CD14-positive monocyte (primary cell): ENCODE results near the gene CFTR. TPM values are rescaled to one million over a fixed set of nuclear protein-coding genes. Genes with fewer than 3 reads are reported as not detected.

Source experiments
- DNase-seq, 3 donors: peaks; one replicate each; pipeline ENCODE4 v3.0.0-alpha.2; 2011 to 2022
- H2AFZ ChIP-seq: 2 replicates; pipeline ENCODE4 v1.6.0; 2012; ENCODE audit warnings: mild to moderate bottlenecking, low read depth, low read length, inconsistent platforms; ENCODE audit not compliant: insufficient read depth, poor library complexity, severe bottlenecking
- H3K27ac ChIP-seq, 2 donors: 1 replicate in 1 of 2; 2 replicates in 1 of 2; pipeline ENCODE4 v1.5.1; 2012 to 2013; ENCODE audit warnings: low read length in 2 of 2, control low read depth in 1 of 2, inconsistent platforms in 1 of 2, low read depth in 1 of 2, mild to moderate bottlenecking in 1 of 2
- H3K27me3 ChIP-seq, 2 donors: one replicate each; pipeline versions ENCODE4 v1.6.0 to v1.6.1; 2011 to 2013; ENCODE audit warnings: low read length in 2 of 2; ENCODE audit not compliant: control insufficient read depth in 2 of 2, insufficient read depth in 2 of 2
- H3K36me3 ChIP-seq, 2 donors: replicated peaks in 1 of 2; 1 replicate in 1 of 2; 2 replicates in 1 of 2; pipeline versions ENCODE4 v1.5.1 to v1.6.1; 2012 to 2013; ENCODE audit warnings: low read length in 2 of 2, control low read depth in 1 of 2, inconsistent platforms in 1 of 2, mild to moderate bottlenecking in 1 of 2; ENCODE audit not compliant: insufficient read depth in 2 of 2, control insufficient read depth in 1 of 2
- H3K4me1 ChIP-seq, 2 donors: 1 replicate in 1 of 2; 2 replicates in 1 of 2; pipeline versions ENCODE4 v1.5.1 to v1.6.1; 2012 to 2013; ENCODE audit warnings: low read length in 2 of 2, control low read depth in 1 of 2, inconsistent platforms in 1 of 2, mild to moderate bottlenecking in 1 of 2, moderate library complexity in 1 of 2; ENCODE audit not compliant: insufficient read depth in 2 of 2, control insufficient read depth in 1 of 2
- H3K4me2 ChIP-seq: replicated peaks from 2 replicates; pipeline ENCODE3; 2012; ENCODE audit warnings: low read length, moderate library complexity, mild to moderate bottlenecking; ENCODE audit not compliant: poor library complexity, severe bottlenecking; ENCODE audit errors: extremely low read depth
- H3K4me3 ChIP-seq, 3 experiments: fragments of 200-600 bp in 1 of 3; sonication (generic) in 1 of 3; replicated peaks in 1 of 3; 1 replicate in 2 of 3; 2 replicates in 1 of 3; pipeline ENCODE4 v1.5.1; 2011 to 2013; ENCODE audit warnings: low read length in 3 of 3, mild to moderate bottlenecking in 3 of 3, control low read depth in 2 of 3, low read depth in 2 of 3, inconsistent platforms in 1 of 3, moderate library complexity in 1 of 3
- H3K79me2 ChIP-seq: 2 replicates; pipeline ENCODE4 v1.6.0; 2012; ENCODE audit warnings: mild to moderate bottlenecking, control low read depth, inconsistent platforms, low read length, moderate library complexity; ENCODE audit not compliant: insufficient read depth
- H3K9ac ChIP-seq: 2 replicates; pipeline ENCODE4 v1.6.0; 2017; ENCODE audit warnings: low read length, mild to moderate bottlenecking; ENCODE audit not compliant: insufficient read depth, poor library complexity, severe bottlenecking
- H3K9me3 ChIP-seq, 2 donors: replicated peaks in 1 of 2; 1 replicate in 1 of 2; 2 replicates in 1 of 2; pipeline versions ENCODE4 v1.5.1 to v1.6.1; 2012 to 2013; ENCODE audit warnings: low read length in 2 of 2, control low read depth in 1 of 2; ENCODE audit not compliant: control insufficient read depth in 1 of 2, insufficient read depth in 1 of 2
- H4K20me1 ChIP-seq: 2 replicates; pipeline ENCODE4 v1.6.0; 2012; ENCODE audit warnings: mild to moderate bottlenecking, low read length, control low read depth, moderate library complexity; ENCODE audit not compliant: insufficient read depth
- H3K27ac Mint-ChIP-seq, 7 donors: one replicate each; pipeline ENCODE4 v1.8.0; 2020; ENCODE audit warnings: mild to moderate bottlenecking in 7 of 7, mixed read lengths in 7 of 7, moderate library complexity in 6 of 7, inconsistent platforms in 2 of 7
- H3K27me3 Mint-ChIP-seq, 3 donors: one replicate each; pipeline ENCODE4 v1.8.0; 2021 to 2022; ENCODE audit warnings: low read depth in 3 of 3, mild to moderate bottlenecking in 3 of 3, mixed read lengths in 3 of 3, moderate library complexity in 3 of 3, inconsistent platforms in 1 of 3
- H3K36me3 Mint-ChIP-seq, 2 donors: one replicate each; pipeline ENCODE4 v1.8.0; 2020; ENCODE audit warnings: mixed read lengths in 2 of 2, inconsistent platforms in 1 of 2, mild to moderate bottlenecking in 1 of 2
- H3K4me1 Mint-ChIP-seq: one replicate; pipeline ENCODE4 v1.8.0; 2020; ENCODE audit warnings: mild to moderate bottlenecking, mixed read lengths
- H3K4me3 Mint-ChIP-seq, 2 donors: one replicate each; pipeline ENCODE4 v1.8.0; 2020; ENCODE audit warnings: mild to moderate bottlenecking in 2 of 2, mixed read lengths in 2 of 2, moderate library complexity in 1 of 2
- H3K9me3 Mint-ChIP-seq, 7 donors: one replicate each; pipeline ENCODE4 v1.8.0; 2020 to 2022; ENCODE audit warnings: mixed read lengths in 7 of 7, mild to moderate bottlenecking in 6 of 7, moderate library complexity in 6 of 7, inconsistent platforms in 2 of 7
- WGBS: methylation state at CpG from one replicate; pipeline ENCODE4 v1.1.5; 2013; ENCODE audit warnings: missing lambda C conversion rate; ENCODE audit not compliant: insufficient coverage; 5-methylcytosine and 5-hydroxymethylcytosine counted together
- intact Hi-C, 2 donors: fragments of 100-400 bp; cut with micrococcal nuclease; formaldehyde crosslinking; loops; one replicate each; pipeline versions ENCODE4 v1.15.0 to v1.15.1; 2023
- polyA plus RNA-seq, 3 donors: library from polyadenylated mRNA; depleted of rRNA in 1 of 3; unstranded in 2 of 3; stranded (reverse) in 1 of 3; fragments of 300-500 nt in 2 of 3; fragments of >200 nt in 1 of 3; fragmentation: Illumina TruSeq in 2 of 3; gene quantifications; 1 replicate in 2 of 3; 2 replicates in 1 of 3; pipeline ENCODE4 v1.2.3, GENCODE V29; 2012 to 2021
- TF ChIP-seq, protein P1 (sequence below): fragments of 200-600 bp; IDR thresholded peaks from one replicate; pipeline ENCODE4 v1.8.0; 2022; ENCODE audit warnings: antibody characterized with exemption, mild to moderate bottlenecking

The CFTR gene
- polyA plus RNA-seq, 3 donors = not detected

DNA sequence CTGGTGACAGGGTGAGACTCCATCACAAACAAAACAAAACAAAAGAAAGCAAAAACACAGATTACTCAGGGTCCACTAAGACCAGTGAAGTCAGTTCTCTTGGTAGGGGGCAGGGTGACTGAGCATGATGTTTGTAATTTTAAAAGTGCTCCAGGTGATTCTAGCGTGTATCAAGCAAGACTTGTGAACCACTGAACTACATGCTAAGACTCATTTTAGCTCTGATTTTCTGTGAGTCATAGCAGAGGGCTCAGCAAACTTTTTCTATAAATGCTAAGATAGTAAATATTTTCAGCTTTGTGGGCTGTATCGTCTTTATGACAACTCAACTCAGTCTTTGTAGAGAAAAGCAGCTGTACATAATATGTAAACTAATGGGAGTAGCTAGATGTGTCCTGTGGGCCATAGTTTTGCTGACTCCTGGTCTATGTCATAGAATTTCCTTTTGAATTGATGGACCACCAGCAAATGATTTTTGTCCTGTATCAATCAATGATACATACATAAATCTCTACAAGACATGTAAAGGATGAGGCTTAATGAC is 141.3 kb downstream of the CFTR start:
- Mint-ChIP-seq H3K36me3 (no peaks in the 10 kb centered on the region), H3K4me1 (no peaks in the 10 kb centered on the region), H3K27ac (no peak overlapping the region), H3K4me3 (no peak overlapping the region), H3K9me3 (peaks cover 0 to 9% (median 0%) of the 10 kb centered on the region in 7 donors), H3K27me3 (no peaks in the 10 kb centered on the region)
- no peak overlapping the region for H3K4me2 ChIP-seq
- H4K20me1 ChIP-seq = no peaks in the 10 kb centered on the region
- H3K27ac ChIP-seq = no peak overlapping the region
- H3K36me3 ChIP-seq = no peaks in the 10 kb centered on the region
- intact Hi-C loops = no loop called here
- no peaks in the 10 kb centered on the region for H3K9me3 ChIP-seq
- H3K4me3 ChIP-seq = no peak overlapping the region
- H2AFZ ChIP-seq = no peak overlapping the region
- 100% methylated on average over 1 of the region's 2 CpGs for WGBS
- DNase-seq = no peak
- H3K27me3 ChIP-seq = no peaks in the 10 kb centered on the region
- no peaks in the 10 kb centered on the region for H3K79me2 ChIP-seq
- H3K9ac ChIP-seq = no peak overlapping the region
- TF ChIP-seq, protein P1, sequence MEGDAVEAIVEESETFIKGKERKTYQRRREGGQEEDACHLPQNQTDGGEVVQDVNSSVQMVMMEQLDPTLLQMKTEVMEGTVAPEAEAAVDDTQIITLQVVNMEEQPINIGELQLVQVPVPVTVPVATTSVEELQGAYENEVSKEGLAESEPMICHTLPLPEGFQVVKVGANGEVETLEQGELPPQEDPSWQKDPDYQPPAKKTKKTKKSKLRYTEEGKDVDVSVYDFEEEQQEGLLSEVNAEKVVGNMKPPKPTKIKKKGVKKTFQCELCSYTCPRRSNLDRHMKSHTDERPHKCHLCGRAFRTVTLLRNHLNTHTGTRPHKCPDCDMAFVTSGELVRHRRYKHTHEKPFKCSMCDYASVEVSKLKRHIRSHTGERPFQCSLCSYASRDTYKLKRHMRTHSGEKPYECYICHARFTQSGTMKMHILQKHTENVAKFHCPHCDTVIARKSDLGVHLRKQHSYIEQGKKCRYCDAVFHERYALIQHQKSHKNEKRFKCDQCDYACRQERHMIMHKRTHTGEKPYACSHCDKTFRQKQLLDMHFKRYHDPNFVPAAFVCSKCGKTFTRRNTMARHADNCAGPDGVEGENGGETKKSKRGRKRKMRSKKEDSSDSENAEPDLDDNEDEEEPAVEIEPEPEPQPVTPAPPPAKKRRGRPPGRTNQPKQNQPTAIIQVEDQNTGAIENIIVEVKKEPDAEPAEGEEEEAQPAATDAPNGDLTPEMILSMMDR = no peak
- H3K4me1 ChIP-seq = no peaks in the 10 kb centered on the region

DNA sequence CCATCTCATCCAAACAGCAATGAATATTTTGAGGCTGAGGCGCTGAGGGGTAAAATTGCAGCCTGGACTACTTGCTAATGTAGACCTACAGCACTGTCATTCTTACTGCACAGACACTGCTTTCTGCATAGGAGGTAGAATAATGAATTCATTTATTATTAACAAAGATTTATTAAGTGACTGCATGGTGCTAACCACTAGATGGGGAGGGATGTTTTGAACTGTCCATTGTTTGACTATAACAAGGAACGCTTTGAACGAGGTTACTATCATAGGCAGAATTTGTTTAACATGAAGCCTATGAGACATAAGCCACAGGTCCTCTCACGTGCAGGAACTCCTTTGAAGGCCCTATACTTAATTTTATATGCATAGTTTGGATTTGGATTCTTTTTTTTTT is 143.8 kb downstream of the CFTR start:
- Mint-ChIP-seq H3K27ac (no peak overlapping the region), H3K9me3 (peaks cover 0 to 7% (median 0%) of the 10 kb centered on the region in 7 donors), H3K27me3 (no peaks in the 10 kb centered on the region), H3K4me3 (no peak overlapping the region), H3K36me3 (no peaks in the 10 kb centered on the region), H3K4me1 (no peaks in the 10 kb centered on the region)
- H3K4me2 ChIP-seq = no peak overlapping the region
- H3K9ac ChIP-seq = no peak overlapping the region
- H3K9me3 ChIP-seq = no peaks in the 10 kb centered on the region
- DNase-seq = no peak
- H3K4me3 ChIP-seq = no peak overlapping the region
- H2AFZ ChIP-seq = no peak overlapping the region
- TF ChIP-seq, protein P1 = no peak
- no peak overlapping the region for H3K27ac ChIP-seq
- H3K27me3 ChIP-seq = no peaks in the 10 kb centered on the region
- H3K36me3 ChIP-seq = no peaks in the 10 kb centered on the region
- intact Hi-C loops = no loop called here
- no peaks in the 10 kb centered on the region for H3K79me2 ChIP-seq
- no peaks in the 10 kb centered on the region for H3K4me1 ChIP-seq
- WGBS = no CpG with 5 or more reads among the region's 4 CpGs
- H4K20me1 ChIP-seq = no peaks in the 10 kb centered on the region
